Dermis blood vessel endothelial cell (primary cell): Measurements from ENCODE around the gene FAM181B. TPM values are rescaled to one million over a fixed set of nuclear protein-coding genes. Genes with fewer than 3 reads are reported as not detected.

ENCODE experiments used
- DNase-seq: peaks from one replicate; pipeline ENCODE4 v3.0.0; 2010
- total RNA-seq: library from RNA; depleted of rRNA; stranded (reverse); fragments of >200 nt; gene quantifications from 2 replicates; pipeline ENCODE4 v1.2.3, GENCODE V29; 2014

FAM181B gene
- under 0.01 and 0.05 TPM in 2 replicates for total RNA-seq

- DNase-seq, result peak; percentile 50
Observed at GRCh38 chr11:82733444-82734119, at the start of gene FAM181B. TSS of gene FAM181B (minus strand) at chr11:82733864. CDS start at chr11:82733729, 135 bp downstream.

GRCh38 chr11:82782825-82783374 lies 49.2 kb upstream of the FAM181B start:
- DNase-seq, result no peak

- no peak for DNase-seq
Observed at GRCh38 chr11:82778776-82779175, 45.1 kb upstream of the FAM181B start.

- DNase-seq, result no peak
Observed at GRCh38 chr11:82776377-82776776, 42.7 kb upstream of the FAM181B start.

GRCh38 chr11:82775736-82776346 lies 42.2 kb upstream of the FAM181B start:
- DNase-seq, result peak; percentile 84

GRCh38 chr11:82775218-82775617 lies 41.6 kb upstream of the FAM181B start:
- no peak for DNase-seq

GRCh38 chr11:82771781-82772180 lies 38.1 kb upstream of the FAM181B start:
- DNase-seq, result no peak

DNA sequence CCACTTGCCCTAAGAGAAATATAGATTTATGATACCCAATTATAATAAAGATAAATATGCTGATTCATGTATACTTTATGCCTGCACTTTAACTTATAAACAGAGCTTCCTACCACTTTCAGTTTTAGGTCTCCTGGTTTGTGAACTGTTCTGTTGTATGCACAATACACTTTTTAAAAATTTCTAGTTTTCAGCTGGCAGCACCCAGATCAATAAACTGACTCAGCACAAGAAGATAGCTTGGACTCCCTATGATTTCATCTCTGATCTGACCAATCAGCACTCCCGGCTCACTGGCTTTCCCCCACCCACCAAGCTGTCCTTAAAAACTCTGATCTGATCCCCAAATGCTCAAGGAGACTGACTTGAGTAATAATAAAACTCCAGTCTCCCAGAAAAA lies 33.5 kb upstream of the FAM181B start:
- DNase-seq, result no peak

GRCh38 chr11:82765466-82766034 lies 31.9 kb upstream of the FAM181B start:
- DNase-seq, result peak; percentile 5

DNA sequence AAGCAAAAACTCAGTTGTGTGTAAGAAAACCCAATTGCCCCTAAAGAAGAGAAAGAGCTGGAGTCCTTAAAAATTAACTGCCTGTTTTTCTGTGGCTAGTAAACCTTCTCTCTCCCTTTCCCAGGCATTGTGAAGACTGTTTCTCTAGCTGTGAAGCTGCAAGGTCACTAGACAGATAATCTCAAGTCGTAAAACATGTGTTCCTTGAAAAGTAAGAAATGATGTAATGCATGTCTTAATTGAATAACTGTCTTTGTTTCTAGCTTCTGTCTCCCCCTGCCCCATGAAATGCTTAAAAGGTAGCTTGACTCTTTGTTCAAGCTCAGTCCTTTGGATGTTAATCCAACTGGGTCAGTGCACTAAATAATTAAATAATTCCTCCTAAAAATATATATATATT lies 29.5 kb upstream of the FAM181B start:
- no peak for DNase-seq

DNA sequence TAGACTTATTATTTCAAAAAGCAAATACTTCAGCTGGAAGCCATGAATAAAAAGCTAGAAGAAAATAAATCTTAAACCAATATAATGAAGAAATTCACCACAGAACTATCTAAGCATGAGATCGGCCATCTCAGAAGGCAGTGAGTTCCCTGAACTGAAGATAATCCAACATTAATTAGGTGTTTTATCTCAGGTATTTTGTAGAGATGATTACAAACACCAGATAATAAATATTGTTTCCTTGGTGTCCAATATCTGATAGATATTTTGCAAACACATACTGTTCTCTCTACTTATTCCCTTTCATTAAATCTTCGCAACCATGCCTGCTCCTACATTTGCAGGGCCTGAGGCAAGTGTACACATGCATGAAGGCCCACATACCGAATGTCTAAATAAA lies 26.0 kb upstream of the FAM181B start:
- no peak for DNase-seq

DNA sequence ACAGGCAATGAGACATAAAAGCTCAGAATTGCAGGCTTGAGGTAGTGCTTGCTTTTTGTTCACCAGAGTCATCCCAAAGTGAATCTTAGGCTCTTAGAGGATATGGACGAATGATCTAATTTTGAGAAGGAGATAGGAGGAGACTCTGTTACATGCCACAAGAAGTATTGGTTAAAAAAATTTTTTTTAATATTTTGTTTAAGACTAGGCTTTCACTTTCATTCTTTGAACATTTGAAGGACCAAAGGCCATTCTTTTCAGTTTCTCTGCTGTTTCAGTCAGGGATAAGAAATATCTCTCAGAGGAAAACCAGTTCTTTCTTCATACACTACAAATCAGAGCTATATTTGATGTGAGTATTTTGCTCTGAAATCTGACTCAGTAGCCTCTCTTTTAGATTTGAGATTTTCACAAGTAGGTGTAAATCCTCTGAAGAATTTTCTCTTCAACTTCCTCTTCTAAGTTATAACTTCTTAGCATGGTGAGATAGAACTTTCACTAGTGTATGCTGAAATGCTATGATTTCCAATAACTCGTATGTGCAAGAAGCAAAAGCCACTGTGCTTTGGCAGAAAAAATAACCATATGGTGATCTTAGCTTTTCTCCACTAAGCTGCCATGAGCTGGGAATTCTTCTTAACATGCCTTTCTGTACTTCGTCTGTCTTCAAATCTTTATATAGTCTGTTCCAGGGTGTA lies 24.1 kb upstream of the FAM181B start:
- no peak for DNase-seq

DNA sequence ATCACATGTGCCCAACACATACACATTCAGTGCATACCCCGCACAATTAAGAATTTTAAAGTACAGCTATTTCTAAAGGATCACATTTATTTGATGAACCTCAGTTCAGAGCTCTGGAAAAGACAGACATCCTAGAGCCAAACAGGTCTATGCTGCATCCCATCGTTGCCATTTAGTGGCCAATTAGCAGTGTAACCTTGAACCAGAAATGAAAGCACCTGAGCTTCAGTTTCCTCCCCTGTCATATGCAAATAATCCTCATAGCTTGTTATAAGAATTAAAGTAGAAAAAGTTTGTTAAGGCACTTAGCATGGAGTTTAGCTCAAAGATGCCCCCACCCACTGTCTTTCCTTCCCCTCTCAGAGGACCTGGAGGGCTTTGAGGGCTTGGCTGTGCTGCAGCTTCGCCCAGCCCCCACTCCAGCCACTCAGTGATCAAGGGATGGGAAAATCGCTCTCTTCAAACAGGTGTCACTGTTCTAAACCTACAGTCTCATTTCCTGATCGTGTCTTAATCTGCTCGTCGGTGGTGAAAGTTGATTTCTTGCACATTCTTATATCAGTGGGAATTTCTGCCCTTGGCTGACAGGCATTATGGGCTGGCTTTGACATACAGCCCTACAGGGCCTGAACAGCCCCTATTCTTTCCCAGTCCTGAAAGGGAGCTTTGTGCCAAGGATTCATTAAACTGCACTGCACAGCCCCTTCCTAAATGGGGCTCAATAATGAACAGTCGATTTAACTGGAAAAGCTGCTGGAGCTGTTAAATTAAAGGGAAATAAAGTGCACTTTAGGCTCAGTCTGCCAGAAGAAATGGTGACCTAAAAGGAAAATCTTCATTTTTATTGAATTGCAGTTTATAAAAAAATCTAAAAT lies 23.3 kb upstream of the FAM181B start:
- DNase-seq, result no peak

DNA sequence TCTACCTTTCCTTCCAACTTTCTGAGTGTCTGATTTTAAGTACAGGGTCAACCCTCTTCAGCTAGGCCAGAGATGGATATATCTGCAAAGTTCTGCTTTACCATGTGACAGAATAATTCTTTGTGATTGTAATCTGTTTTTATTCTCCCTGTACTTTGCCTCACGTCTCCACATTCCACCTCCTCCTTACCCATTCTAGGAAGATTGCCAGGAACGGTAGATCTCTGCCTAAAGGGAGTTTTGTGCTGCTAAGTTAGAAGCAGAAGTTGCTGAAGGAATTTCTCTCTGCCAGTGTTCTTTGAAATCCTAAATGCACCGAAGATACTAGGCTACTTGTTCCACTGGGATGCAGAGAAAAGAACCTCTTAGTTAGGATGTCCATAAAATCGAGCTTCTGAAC lies 20.7 kb upstream of the FAM181B start:
- DNase-seq, result no peak

DNA sequence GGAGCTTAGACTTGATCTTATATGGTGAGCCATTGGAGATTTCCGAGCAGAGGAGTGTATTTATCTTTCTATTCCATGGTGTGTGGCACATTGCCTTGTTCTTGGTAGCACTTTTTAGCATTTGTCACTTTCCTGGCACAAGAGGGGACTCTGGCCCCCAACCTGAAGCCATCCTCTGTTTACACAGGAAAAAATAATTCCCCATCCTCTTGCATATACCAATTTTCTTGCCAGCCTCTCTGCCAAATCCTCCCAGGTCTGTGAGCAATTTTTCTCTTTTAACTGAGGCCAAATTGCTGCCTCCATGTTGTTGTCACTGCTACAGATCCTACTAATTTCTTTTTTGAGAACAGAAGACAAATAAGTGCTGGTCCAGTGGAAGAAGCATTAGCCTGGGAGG lies 20.3 kb upstream of the FAM181B start:
- no peak for DNase-seq

DNA sequence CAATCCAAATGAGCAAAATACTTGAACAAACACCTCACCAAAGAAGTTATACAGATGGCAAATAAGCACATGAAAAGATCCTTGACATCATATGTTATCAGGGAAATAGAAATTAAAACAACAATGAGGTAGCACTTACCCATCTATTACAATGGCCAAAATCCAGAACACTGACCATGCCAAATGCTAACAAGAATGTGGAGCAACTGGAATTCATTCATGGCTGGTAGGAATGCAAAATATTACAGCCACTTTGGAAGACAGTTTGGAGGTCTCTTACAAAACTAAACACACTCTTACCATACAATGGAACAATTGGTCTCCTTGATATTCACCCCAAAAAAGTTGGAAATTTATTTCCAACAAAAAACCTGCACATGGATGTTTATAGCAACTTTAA lies 19.1 kb upstream of the FAM181B start:
- no peak for DNase-seq

DNA sequence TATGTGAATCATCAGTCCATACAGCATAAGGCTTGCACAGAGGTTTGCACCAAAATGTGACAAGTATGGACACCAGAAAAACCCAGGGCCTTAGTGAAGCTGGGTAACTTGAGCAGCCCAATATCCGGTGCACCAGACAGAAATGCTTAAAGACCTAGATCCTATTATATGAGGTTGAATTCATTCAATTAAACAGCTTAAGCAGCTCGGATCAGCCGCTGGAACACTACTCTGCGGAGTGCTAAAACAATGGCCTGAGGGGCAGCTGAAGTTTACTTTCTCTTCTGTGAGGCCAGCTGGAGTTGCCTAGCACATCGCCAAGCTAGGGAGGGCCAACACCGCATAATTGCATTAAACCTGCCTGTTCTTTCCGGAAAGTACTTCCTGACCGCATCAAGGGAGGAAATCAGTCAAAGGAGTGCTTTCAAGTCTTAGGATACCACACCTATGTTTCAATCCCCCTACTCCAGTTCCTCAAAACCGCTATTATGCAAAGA lies 17.0 kb upstream of the FAM181B start:
- peak; percentile 57 for DNase-seq

GRCh38 chr11:82747471-82747870 lies 13.8 kb upstream of the FAM181B start:
- no peak for DNase-seq

DNA sequence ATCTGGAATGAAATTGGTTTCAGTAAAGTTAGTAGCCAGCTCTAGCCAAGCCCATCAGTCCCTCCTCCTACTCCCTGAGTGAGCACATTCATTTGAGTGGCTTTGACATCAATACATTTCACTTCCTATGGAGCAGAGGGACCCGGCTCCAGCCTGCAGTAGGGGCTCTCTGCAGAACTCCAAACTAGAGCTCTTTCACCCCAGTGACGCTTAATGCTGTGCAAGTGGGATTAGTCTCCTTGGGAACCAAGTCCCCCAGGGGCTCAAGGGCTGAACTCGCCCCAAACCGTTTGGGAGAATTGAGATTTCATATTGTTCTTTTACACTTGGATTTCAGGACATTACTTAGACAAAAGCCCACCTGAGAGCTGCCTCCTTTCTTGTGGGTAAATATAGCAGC lies 4.4 kb upstream of the FAM181B start:
- DNase-seq, result no peak

- no peak for DNase-seq
Observed at GRCh38 chr11:82734120-82734479, 436 bp upstream of the FAM181B start.

GRCh38 chr11:82732734-82733443 lies 775 bp downstream of the FAM181B start:
- peak; percentile 33 for DNase-seq

- DNase-seq, result no peak
Observed at GRCh38 chr11:82732348-82732733, 1.3 kb downstream of the FAM181B start.
